Skin epidermis (tissue), 12 donors: Measurements from ENCODE around the gene PLBD1.

Experiments used
- H3K27ac ChIP-seq, 21 experiments: fragments of 200-600 bp; sonication (generic) in 11 of 21; one replicate each; pipeline ENCODE4 v1.5.0; 2020; ENCODE audit warnings: mild to moderate bottlenecking in 3 of 21, inconsistent platforms in 2 of 21, moderate library complexity in 2 of 21
- H3K4me3 ChIP-seq, 7 experiments: fragments of 200-600 bp; sonication (generic) in 2 of 7; one replicate each; pipeline ENCODE4 v1.5.0; 2020; ENCODE audit warnings: inconsistent platforms in 2 of 7, mild to moderate bottlenecking in 2 of 7, moderate library complexity in 1 of 7

PLBD1 gene

DNA sequence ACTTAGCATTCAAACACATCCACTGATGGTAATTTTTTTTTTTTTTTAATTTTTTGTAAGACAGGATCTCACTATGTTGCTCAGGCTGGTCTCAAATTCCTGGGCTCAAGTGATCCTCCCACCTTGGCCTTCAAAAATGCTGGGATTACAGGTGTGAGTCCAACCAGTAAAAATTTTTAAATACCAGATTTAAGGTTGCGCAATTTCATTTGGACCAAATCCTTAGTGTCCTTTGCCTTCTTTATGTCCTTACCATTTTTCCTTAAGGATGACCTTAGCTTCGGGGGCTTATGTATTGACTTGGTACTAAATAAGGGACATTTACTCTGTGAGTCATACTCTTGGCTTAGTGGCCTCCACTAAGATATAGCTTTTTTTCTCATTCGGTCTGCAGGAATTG, 4.1 kb upstream of the PLBD1 start:
- no peak overlapping the region for H3K27ac ChIP-seq

GRCh38 chr12:14570231-14570630, 2.5 kb upstream of the PLBD1 start:
- Histone ChIP-seq H3K4me3 (no peak overlapping the region), H3K27ac (no peak overlapping the region)

More for the DNA sequence above, 4.1 kb upstream of the PLBD1 start:
- no peak overlapping the region for H3K4me3 ChIP-seq

GRCh38 chr12:14564336-14564959, 3.2 kb downstream of the PLBD1 start:
- Histone ChIP-seq H3K4me3 (no peak overlapping the region), H3K27ac (peak overlapping the region in 4 of 21 experiments; percentile 17 to 35 (median 22))

- H3K4me3 ChIP-seq: no peak overlapping the region
- H3K27ac ChIP-seq: no peak overlapping the region
Measured at GRCh38 chr12:14563046-14563445, 4.6 kb downstream of the PLBD1 start.

- no peak overlapping the region for H3K4me3 ChIP-seq
- H3K27ac ChIP-seq: no peak overlapping the region
Measured at GRCh38 chr12:14562279-14562678, 5.4 kb downstream of the PLBD1 start.

DNA sequence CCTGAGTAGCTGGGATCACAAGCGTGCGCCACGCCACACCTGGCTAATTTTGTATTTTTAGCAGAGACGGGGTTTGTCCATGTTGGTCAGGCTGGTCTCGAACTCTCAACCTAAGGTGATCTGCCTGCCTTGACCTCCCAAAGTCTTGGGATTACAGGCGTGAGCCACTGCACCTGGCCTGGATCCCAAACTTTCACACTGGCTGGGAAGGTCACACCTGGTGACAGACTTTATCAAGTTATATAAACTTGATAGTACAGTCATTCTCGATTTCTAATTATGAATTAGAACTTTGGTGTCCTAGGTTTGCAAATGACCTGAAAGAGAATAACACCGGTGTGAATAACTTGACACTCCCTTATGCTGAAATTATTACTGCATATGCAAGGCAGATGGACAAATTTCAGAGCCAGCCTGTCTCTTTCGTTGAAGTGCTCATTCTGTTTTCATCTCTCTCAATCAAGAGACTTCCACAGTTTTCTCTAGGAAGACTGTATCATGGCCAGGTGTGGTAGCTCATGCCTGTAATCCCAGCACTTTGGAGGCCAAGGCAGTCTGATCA, 5.9 kb downstream of the PLBD1 start:
- H3K27ac ChIP-seq: no peak overlapping the region
- H3K4me3 ChIP-seq: no peak overlapping the region

DNA sequence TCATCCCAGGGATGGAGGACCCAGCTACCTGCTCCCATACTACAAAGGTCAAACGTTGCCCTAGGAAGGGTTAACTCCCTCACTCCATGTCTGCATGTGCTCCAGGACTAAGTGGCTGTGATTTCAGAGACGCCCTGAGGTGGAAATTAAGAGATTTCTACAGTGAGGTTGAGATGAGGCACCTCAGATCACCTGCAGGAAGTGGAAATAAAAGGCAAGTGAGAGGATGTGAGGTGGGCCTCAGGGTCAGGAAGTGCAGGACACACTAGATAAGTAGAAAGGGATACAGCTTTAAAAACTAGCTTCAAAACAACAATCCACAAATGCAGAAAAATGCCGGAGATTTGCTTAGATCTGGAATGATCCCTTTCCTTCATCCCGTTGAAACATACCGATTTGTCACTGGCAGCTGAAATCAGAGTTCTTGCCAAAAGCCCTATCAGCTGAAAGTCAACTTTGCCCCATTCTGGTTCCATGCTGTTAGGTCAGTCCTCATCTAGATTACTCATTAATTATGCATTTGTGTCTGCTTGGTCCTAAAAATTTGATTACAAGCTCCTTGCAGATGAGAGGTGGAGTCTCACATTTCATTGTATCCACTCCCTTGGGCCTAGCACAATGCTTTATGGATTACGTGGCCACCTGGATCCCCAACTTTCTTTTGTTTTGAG, 6.6 kb downstream of the PLBD1 start:
- Histone ChIP-seq H3K4me3 (no peak overlapping the region), H3K27ac (no peak overlapping the region)

GRCh38 chr12:14558473-14558959, 9.2 kb downstream of the PLBD1 start:
- Histone ChIP-seq H3K4me3 (no peak overlapping the region), H3K27ac (peak overlapping the region in 3 of 21 experiments; percentile 0 to 36 (median 11))

DNA sequence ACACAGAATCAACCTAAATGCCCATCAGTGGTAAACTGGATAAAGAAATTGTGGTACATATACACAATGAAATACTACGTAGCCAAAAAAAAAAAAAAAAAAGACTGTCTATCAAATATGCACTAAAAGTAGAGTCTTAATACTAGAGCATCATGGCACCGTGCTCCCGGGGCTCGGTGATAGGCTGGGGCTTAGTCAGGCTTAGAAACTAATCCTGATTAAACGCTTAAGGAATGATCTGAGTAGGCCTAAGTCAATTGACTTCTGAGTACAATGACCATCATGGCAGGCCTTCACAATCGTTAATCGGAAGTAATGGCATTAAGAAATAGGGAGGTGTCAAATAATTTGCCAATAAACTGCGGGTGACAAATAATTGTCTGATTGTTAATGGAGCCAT, 9.7 kb downstream of the PLBD1 start:
- H3K27ac ChIP-seq: peak overlapping the region in 2 of 21 experiments; percentile 11 to 36
- no peak overlapping the region for H3K4me3 ChIP-seq

GRCh38 chr12:14554281-14555007, 13.2 kb downstream of the PLBD1 start:
- peak overlapping the region in 14 of 21 experiments; percentile 3 to 72 (median 39) for H3K27ac ChIP-seq
- no peak overlapping the region for H3K4me3 ChIP-seq

DNA sequence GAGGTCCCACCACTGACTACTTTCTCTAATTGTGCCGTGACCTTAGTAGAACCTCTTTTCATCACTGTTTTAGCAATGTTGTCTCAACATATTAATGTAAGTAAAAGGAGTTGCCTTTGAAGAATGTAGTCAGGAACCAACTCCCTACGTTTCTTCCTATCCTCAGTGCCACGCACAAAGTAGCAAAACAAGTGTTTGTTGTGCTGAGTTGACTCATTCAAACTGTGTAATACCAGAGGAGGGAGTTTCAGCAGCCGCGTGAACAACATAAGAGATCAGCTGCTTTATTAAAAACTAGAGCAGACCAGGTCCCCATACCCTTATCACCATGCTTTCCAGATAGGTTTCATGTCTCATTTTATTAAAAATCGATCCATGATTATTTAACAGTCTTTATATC, 19.1 kb downstream of the PLBD1 start:
- peak overlapping the region in 1 of 21 experiments; percentile 8 for H3K27ac ChIP-seq
- no peak overlapping the region for H3K4me3 ChIP-seq

- peak overlapping the region in 1 of 21 experiments; percentile 25 for H3K27ac ChIP-seq
- H3K4me3 ChIP-seq: no peak overlapping the region
Measured at GRCh38 chr12:14547571-14547970, 20.1 kb downstream of the PLBD1 start.

GRCh38 chr12:14545144-14546124, 22.2 kb downstream of the PLBD1 start:
- Histone ChIP-seq H3K4me3 (no peak overlapping the region), H3K27ac (no peak overlapping the region)

GRCh38 chr12:14540801-14541462, 26.8 kb downstream of the PLBD1 start:
- no peak overlapping the region for H3K27ac ChIP-seq

GRCh38 chr12:14537088-14537487, 30.6 kb downstream of the PLBD1 start:
- H3K4me3 ChIP-seq: no peak overlapping the region
- H3K27ac ChIP-seq: no peak overlapping the region

More at GRCh38 chr12:14540801-14541462, 26.8 kb downstream of the PLBD1 start:
- no peak overlapping the region for H3K4me3 ChIP-seq

DNA sequence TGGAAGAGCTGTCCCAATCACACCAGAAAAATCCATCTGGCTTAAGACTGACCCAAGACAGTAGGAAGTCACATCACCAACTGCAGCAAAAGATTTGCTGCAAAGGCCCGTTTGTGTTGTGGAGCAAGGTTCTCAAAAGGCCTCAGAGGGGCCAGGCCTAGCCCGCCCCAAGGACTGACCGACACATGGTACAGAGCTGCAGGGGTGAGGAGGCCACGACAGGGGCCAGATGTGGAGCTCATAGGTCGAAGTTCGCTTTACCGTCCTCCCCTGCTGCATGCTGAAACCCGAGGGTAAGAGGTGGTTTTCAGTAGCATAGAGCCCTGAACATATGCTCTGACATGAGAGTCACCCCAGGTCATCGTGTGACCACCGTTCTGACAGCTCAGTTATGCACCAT, 35.5 kb downstream of the PLBD1 start:
- H3K27ac ChIP-seq: no peak overlapping the region
- H3K4me3 ChIP-seq: no peak overlapping the region

GRCh38 chr12:14525964-14526363, 41.7 kb downstream of the PLBD1 start:
- H3K27ac ChIP-seq: no peak overlapping the region

GRCh38 chr12:14521822-14522221, 45.9 kb downstream of the PLBD1 start:
- Histone ChIP-seq H3K4me3 (no peak overlapping the region), H3K27ac (no peak overlapping the region)

More at GRCh38 chr12:14525964-14526363, 41.7 kb downstream of the PLBD1 start:
- no peak overlapping the region for H3K4me3 ChIP-seq

GRCh38 chr12:14514946-14515345, 52.7 kb downstream of the PLBD1 start:
- Histone ChIP-seq H3K4me3 (no peak overlapping the region), H3K27ac (peak overlapping the region in 11 of 21 experiments; percentile 11 to 67 (median 43))
